M059J (cell line): ENCODE measurements around the gene SYAP1. TPM values are rescaled to one million over a fixed set of nuclear protein-coding genes. Genes with fewer than 3 reads are reported as not detected.
"Not testable (repeated sequence)": the region's sequence is repeated elsewhere in the genome, so short reads cannot be mapped to it uniquely, and the experiment has no call there.

ENCODE experiments used
- DNase-seq: peaks from one replicate; pipeline ENCODE4 v3.0.0-alpha.2; 2012; ENCODE audit warnings: low read depth
- total RNA-seq: library from RNA; depleted of rRNA; stranded (reverse); fragments of >200 nt; shearing (Covaris generic); gene quantifications from 2 replicates; pipeline ENCODE4 v1.2.3, GENCODE V29; 2014

The SYAP1 gene
- total RNA-seq, 1 experiment from 2014 or later, result 34.8 TPM

- no peak for DNase-seq
These were observed 5.7 kb downstream of the SYAP1 start for GRCh38 chrX:16725072-16725471.

- DNase-seq, result not testable (repeated sequence)
These were observed 7.1 kb downstream of the SYAP1 start for GRCh38 chrX:16726347-16726988.

- DNase-seq, result no peak
These were observed 8.2 kb downstream of the SYAP1 start for GRCh38 chrX:16727637-16728036.

GRCh38 chrX:16730450-16730849 is 11.0 kb downstream of the SYAP1 start:
- DNase-seq, result no peak

GRCh38 chrX:16733013-16733412 is 13.6 kb downstream of the SYAP1 start:
- DNase-seq, result no peak

- no peak for DNase-seq
These were observed 17.6 kb downstream of the SYAP1 start for GRCh38 chrX:16737024-16737423.

GRCh38 chrX:16739574-16739973 is 20.2 kb downstream of the SYAP1 start:
- DNase-seq, result no peak

- peak; percentile 85 for DNase-seq
These were observed 24.4 kb downstream of the SYAP1 start for GRCh38 chrX:16743604-16744325.

GRCh38 chrX:16745102-16745501 is 25.7 kb downstream of the SYAP1 start:
- DNase-seq, result no peak

- no peak for DNase-seq
These were observed 26.2 kb downstream of the SYAP1 start for GRCh38 chrX:16745659-16746058.

- no peak for DNase-seq
These were observed 29.0 kb downstream of the SYAP1 start for GRCh38 chrX:16748425-16748824.

- DNase-seq, result no peak
These were observed 30.7 kb downstream of the SYAP1 start for GRCh38 chrX:16750136-16750535.

- no peak for DNase-seq
These were observed 34.6 kb downstream of the SYAP1 start for GRCh38 chrX:16754019-16754418.

GRCh38 chrX:16756724-16757123 is 37.3 kb downstream of the SYAP1 start:
- DNase-seq, result no peak

GRCh38 chrX:16761500-16761899 is 42.1 kb downstream of the SYAP1 start:
- DNase-seq, result not testable (repeated sequence)

- no peak for DNase-seq
These were observed 43.2 kb downstream of the SYAP1 start for GRCh38 chrX:16762579-16762978.

- DNase-seq, result no peak
These were observed 46.2 kb downstream of the SYAP1 start for GRCh38 chrX:16765594-16765993.

- no peak for DNase-seq
These were observed 51.6 kb downstream of the SYAP1 start for GRCh38 chrX:16770970-16771482.

- peak; percentile 29 for DNase-seq
These were observed 52.3 kb downstream of the SYAP1 start for GRCh38 chrX:16771483-16772398.

- DNase-seq, result no peak
These were observed 53.0 kb downstream of the SYAP1 start for GRCh38 chrX:16772460-16772859.

- no peak for DNase-seq
These were observed 55.3 kb downstream of the SYAP1 start for GRCh38 chrX:16774746-16775145.

GRCh38 chrX:16778545-16778944 is 59.1 kb downstream of the SYAP1 start:
- no peak for DNase-seq
